ENCODE data around the gene ZNF835. TPM values are rescaled to one million over a fixed set of nuclear protein-coding genes. Genes with fewer than 3 reads are reported as not detected.

Gene ZNF835
- total and polyA plus RNA-seq, 2 of the 13 experiments (the other 11 are each of a cell fraction or from before 2014, with no cell fraction given): not detected

DNA sequence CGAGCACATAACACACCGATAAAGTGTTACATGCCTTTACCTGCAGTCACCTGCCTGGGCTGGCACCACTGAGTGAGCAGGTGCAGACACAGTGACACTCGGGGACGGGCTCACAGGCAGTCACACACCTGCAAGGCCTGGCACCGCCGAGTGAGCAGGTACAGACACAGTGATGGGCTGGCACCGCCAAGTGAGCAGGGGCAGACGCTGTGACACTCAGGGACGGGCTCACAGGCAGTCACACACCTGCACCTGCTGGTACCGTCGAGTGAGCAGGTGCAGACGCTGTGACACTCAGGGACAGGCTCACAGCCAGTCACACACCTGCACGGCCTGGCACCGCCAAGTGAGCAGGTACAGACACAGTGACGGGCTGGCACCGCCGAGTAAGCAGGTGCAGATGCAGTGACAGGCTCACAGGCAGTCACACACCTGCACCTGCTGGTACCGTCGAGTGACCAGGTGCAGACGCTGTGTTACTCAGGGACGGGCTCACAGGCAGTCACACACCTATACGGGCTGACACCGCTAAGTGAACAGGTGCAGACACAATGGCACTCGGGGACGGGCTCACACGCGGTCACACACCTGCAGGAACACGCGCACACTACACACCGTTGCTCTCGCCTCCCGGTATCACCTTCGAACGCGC, 470 bp downstream of the ZNF835 start:
- CTCF ChIA-PET (ENCODE audit: low intra/inter-chr PET ratio, low total read pairs): no interaction called here
- H3K9ac ChIP-seq (ENCODE audit: insufficient read depth, low read depth, low read length): no peak overlapping the region
- no peak; the same call in 2 of the 3 replicates for ATAC-seq

More for the DNA sequence above, 470 bp downstream of the ZNF835 start:
- H3K4me2 ChIP-seq (ENCODE audit: low read depth, low read length): no peak overlapping the region
- H2AFZ ChIP-seq (ENCODE audit: low read length): no peak overlapping the region
- no peaks in the 10 kb centered on the region for H3K36me3 ChIP-seq (replicated peaks in 1 of 2; ENCODE audit: control insufficient read depth in 1 of 2, insufficient read depth in 2 of 2, low read length in 2 of 2)
- H3K27me3 ChIP-seq (ENCODE audit: control insufficient read depth in 1 of 2, insufficient read depth in 2 of 2, low read length in 2 of 2): no peaks in the 10 kb centered on the region
- no peak overlapping the region for H3K27ac ChIP-seq (ENCODE audit: extremely low read length, insufficient read depth, low read length)
- H3K4me3 ChIP-seq (replicated peaks in 1 of 3; ENCODE audit: insufficient read depth in 1 of 3, low read depth in 2 of 3, low read length in 3 of 3): no peak overlapping the region
- 72% methylated on average over 17 of the region's 35 CpGs for WGBS (ENCODE audit: low lambda C conversion rate)
- H3K4me1 ChIP-seq (ENCODE audit: insufficient read depth, low read length): no peaks in the 10 kb centered on the region
- in situ Hi-C loops (cut with HindIII; ENCODE audit: extremely low pct_ligation_motif_present, low pct_unique_long_range_greater_than_20kb) (no loop called here), intact Hi-C loops (cut with micrococcal nuclease; ENCODE audit: unreplicated experiment) (no loop called here)
- TF ChIP-seq, protein P1, sequence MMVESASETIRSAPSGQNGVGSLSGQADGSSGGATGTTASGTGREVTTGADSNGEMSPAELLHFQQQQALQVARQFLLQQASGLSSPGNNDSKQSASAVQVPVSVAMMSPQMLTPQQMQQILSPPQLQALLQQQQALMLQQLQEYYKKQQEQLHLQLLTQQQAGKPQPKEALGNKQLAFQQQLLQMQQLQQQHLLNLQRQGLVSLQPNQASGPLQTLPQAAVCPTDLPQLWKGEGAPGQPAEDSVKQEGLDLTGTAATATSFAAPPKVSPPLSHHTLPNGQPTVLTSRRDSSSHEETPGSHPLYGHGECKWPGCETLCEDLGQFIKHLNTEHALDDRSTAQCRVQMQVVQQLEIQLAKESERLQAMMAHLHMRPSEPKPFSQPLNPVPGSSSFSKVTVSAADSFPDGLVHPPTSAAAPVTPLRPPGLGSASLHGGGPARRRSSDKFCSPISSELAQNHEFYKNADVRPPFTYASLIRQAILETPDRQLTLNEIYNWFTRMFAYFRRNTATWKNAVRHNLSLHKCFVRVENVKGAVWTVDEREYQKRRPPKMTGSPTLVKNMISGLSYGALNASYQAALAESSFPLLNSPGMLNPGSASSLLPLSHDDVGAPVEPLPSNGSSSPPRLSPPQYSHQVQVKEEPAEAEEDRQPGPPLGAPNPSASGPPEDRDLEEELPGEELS (CRISPR knock-in tag; IDR thresholded peaks at IDR 0.05): no peak
- TF ChIP-seq, protein P2, sequence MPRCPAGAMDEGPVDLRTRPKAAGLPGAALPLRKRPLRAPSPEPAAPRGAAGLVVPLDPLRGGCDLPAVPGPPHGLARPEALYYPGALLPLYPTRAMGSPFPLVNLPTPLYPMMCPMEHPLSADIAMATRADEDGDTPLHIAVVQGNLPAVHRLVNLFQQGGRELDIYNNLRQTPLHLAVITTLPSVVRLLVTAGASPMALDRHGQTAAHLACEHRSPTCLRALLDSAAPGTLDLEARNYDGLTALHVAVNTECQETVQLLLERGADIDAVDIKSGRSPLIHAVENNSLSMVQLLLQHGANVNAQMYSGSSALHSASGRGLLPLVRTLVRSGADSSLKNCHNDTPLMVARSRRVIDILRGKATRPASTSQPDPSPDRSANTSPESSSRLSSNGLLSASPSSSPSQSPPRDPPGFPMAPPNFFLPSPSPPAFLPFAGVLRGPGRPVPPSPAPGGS (CRISPR knock-in tag; IDR thresholded peaks at IDR 0.05): no peak
- TF ChIP-seq, protein P3, sequence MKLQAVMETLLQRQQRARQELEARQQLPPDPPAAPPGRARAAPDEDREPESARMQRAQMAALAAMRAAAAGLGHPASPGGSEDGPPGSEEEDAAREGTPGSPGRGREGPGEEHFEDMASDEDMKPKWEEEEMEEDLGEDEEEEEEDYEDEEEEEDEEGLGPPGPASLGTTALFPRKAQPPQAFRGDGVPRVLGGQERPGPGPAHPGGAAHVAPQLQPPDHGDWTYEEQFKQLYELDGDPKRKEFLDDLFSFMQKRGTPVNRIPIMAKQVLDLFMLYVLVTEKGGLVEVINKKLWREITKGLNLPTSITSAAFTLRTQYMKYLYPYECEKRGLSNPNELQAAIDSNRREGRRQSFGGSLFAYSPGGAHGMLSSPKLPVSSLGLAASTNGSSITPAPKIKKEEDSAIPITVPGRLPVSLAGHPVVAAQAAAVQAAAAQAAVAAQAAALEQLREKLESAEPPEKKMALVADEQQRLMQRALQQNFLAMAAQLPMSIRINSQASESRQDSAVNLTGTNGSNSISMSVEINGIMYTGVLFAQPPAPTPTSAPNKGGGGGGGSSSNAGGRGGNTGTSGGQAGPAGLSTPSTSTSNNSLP (IDR thresholded peaks at IDR 0.05; ENCODE audit: low read depth, low read length): no peak
- TF ChIP-seq, protein P4, sequence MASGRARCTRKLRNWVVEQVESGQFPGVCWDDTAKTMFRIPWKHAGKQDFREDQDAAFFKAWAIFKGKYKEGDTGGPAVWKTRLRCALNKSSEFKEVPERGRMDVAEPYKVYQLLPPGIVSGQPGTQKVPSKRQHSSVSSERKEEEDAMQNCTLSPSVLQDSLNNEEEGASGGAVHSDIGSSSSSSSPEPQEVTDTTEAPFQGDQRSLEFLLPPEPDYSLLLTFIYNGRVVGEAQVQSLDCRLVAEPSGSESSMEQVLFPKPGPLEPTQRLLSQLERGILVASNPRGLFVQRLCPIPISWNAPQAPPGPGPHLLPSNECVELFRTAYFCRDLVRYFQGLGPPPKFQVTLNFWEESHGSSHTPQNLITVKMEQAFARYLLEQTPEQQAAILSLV (CRISPR knock-in tag; IDR thresholded peaks at IDR 0.05; ENCODE audit: borderline replicate concordance): no peak
- TF ChIP-seq, protein P5, sequence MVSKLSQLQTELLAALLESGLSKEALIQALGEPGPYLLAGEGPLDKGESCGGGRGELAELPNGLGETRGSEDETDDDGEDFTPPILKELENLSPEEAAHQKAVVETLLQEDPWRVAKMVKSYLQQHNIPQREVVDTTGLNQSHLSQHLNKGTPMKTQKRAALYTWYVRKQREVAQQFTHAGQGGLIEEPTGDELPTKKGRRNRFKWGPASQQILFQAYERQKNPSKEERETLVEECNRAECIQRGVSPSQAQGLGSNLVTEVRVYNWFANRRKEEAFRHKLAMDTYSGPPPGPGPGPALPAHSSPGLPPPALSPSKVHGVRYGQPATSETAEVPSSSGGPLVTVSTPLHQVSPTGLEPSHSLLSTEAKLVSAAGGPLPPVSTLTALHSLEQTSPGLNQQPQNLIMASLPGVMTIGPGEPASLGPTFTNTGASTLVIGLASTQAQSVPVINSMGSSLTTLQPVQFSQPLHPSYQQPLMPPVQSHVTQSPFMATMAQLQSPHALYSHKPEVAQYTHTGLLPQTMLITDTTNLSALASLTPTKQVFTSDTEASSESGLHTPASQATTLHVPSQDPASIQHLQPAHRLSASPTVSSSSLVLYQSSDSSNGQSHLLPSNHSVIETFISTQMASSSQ (IDR thresholded peaks at IDR 0.05; ENCODE audit: low read depth): no peak
- TF ChIP-seq, protein P5 (CRISPR knock-in tag; IDR thresholded peaks at IDR 0.05; ENCODE audit: borderline replicate concordance): no peak
- TF ChIP-seq, protein P6, sequence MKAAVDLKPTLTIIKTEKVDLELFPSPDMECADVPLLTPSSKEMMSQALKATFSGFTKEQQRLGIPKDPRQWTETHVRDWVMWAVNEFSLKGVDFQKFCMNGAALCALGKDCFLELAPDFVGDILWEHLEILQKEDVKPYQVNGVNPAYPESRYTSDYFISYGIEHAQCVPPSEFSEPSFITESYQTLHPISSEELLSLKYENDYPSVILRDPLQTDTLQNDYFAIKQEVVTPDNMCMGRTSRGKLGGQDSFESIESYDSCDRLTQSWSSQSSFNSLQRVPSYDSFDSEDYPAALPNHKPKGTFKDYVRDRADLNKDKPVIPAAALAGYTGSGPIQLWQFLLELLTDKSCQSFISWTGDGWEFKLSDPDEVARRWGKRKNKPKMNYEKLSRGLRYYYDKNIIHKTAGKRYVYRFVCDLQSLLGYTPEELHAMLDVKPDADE (CRISPR knock-in tag; IDR thresholded peaks at IDR 0.05): no peak
- TF ChIP-seq ZNF543 (CRISPR knock-in tag; IDR thresholded peaks at IDR 0.05) (no peak), KLF12 (CRISPR knock-in tag; IDR thresholded peaks at IDR 0.05; ENCODE audit: borderline replicate concordance) (no peak), ZNF235 (CRISPR knock-in tag; IDR thresholded peaks at IDR 0.05; ENCODE audit: borderline replicate concordance) (no peak), ZNF160 (CRISPR knock-in tag; IDR thresholded peaks at IDR 0.05) (no peak)
- H4K20me1 ChIP-seq (ENCODE audit: insufficient read depth, low read length): no peaks in the 10 kb centered on the region
- FAIRE-seq (no peak), DNase-seq (ENCODE audit: low spot score) (no peak)
- H3K79me2 ChIP-seq (ENCODE audit: insufficient read depth, low read length): no peaks in the 10 kb centered on the region
- H3K9me3 ChIP-seq (ENCODE audit: low read length): no peaks in the 10 kb centered on the region; the same call in 1 of the 2 replicates
- POLR2A ChIA-PET: no interaction called here
- no TSS peak for BruUV-seq (replicated peaks)
